Measurements from ENCODE around the gene HADHA.

The HADHA gene

GRCh38 chr2:26245810-26246209 lies 1.4 kb upstream of the HADHA start:
- no peak for DNase-seq (ENCODE audit: low read depth in 3 of 3, low spot score in 1 of 3)

DNA sequence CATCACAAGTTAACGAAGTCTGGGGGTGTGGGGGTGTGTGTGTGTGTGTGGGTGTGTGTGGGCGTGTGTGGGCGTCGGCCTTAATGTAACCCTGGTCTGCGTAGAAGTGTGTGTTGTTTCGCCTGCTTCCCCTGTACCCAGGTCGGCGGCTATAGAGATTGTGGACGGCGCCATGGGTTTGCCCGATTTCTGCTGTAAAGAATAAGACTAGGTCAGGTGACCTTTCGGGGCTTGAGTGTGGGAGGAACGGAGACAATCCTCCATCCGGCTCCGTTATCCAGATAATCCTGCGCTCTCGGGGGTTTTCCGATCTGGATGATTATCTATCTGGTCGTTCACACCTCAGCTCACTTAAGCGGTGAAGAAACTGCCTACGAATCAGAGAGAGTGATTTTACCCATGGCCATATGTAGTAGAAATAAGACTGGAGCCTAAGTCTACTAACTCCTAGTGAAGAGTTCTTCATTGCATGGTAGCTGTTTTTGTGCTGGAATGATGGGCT lies 850 bp upstream of the HADHA start:
- DNase-seq (ENCODE audit: low read depth in 3 of 3, low spot score in 1 of 3) = peak; percentile 9 to 41 (median 35)

DNA sequence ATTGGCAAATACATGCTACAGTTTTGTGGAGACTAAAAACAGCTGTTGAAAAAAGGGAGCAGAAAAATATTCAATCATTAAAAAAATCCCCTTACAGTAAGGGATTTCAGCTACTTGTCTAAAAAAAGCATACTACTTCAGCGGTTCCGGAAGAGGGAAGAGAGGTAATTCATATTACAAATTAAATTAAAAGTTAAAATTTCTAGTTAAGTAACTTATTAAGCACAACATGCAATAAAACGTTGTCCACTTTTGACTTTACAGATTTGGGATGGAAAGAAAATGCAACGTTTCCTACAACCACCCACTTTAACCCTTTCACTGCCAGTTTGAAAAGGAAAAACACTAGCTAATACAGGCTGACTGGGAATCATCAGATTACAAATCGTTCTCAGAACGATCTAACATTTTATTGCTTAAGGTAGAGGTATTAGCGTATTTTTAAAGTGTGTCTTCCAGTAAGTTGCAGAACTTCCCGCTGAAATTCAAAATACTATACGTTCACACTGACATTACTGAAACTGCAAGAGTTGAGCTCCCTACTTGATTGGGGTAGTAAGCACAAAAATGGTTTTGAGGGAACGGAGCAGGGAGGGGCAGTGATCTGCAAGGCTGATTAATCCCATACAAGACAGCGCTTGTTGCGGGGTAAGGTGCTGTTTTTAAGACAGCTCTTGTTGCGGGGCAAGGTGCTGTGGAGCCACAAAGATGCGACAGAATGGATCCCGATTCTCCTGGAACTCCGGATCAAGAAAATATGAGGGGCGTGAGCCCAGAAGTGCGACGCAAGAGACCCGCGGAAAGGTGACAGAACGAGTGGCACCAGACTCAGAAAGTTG lies 743 bp downstream of the HADHA start:
- no peak for DNase-seq (ENCODE audit: low read depth in 3 of 3, low spot score in 1 of 3)

GRCh38 chr2:26241928-26242436 lies 2.5 kb downstream of the HADHA start:
- DNase-seq (ENCODE audit: low read depth in 3 of 3, low spot score in 1 of 3) = no peak

GRCh38 chr2:26238311-26238958 lies 6.0 kb downstream of the HADHA start:
- DNase-seq (ENCODE audit: low read depth in 3 of 3, low spot score in 1 of 3) = no peak

DNA sequence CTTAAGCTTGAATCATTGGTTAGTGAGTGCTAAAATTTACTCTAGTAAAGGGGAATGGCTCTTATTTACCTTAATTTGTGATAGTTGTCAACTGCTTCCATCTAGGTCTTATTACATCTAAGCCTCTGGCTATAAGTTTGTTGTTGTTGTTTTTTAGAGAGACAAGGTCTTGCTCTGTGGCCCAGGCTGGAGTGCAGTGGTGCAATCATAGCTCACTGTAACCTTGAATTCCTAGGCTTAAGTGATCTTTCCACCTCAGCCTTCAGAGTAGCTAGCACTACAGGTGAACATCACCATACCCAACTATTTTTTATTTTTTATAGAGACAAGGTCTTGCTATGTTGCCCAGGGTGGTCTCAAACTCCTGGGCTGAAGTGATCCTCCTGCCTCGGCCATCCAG lies 6.6 kb downstream of the HADHA start:
- DNase-seq (ENCODE audit: low read depth in 3 of 3, low spot score in 1 of 3) = no peak

GRCh38 chr2:26235089-26235488 lies 9.3 kb downstream of the HADHA start:
- DNase-seq (ENCODE audit: low read depth in 3 of 3, low spot score in 1 of 3) = no peak

DNA sequence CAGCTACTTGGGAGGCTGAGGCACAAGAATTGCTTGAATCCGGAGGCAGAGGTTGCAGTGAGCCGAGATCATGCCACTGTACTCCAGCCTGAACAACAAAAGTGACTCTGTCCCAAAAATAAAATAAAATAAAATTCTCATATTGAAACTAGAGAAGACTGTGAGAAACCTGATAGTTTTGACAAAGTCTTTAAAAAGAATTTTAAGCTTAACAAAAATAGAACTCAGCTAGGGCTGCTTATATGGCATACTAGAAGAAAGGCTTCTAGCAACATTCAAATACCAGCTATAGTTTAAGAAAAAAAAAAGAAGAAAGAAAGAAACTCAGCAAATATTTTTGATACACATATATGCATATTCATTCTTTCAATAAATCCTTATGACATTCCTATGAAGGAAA lies 13.6 kb downstream of the HADHA start:
- DNase-seq (ENCODE audit: low read depth in 3 of 3, low spot score in 1 of 3) = no peak

GRCh38 chr2:26229595-26229994 lies 14.8 kb downstream of the HADHA start:
- DNase-seq (ENCODE audit: low read depth in 3 of 3, low spot score in 1 of 3) = no peak

GRCh38 chr2:26224095-26224494 lies 20.3 kb downstream of the HADHA start:
- DNase-seq (ENCODE audit: low read depth in 3 of 3, low spot score in 1 of 3) = no peak

DNA sequence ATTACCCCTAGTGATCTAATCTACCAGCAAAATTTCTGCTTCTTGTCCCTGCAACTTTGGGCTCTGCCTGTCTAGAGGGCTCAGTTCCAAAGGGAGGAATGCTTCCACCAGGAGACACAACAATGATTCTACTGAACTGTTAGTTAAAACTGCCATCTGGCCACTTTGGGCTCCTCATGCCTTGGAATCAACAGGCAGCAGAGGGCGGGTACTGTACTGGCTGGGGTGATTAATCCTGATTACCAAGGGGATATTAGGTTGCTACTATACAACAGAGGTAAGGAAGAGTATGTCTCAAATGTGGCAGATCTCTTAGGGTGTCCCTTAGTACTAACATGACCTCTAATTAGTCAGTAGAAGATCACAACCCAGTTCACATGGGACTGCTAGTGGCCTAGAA lies 21.4 kb downstream of the HADHA start:
- no peak for DNase-seq (ENCODE audit: low read depth in 3 of 3, low spot score in 1 of 3)

GRCh38 chr2:26217720-26218119 lies 26.7 kb downstream of the HADHA start:
- no peak for DNase-seq (ENCODE audit: low read depth in 3 of 3, low spot score in 1 of 3)

- no peak for DNase-seq (ENCODE audit: low read depth in 3 of 3, low spot score in 1 of 3)
Measured at GRCh38 chr2:26216587-26216986, 27.8 kb downstream of the HADHA start.

GRCh38 chr2:26215833-26216232 lies 28.6 kb downstream of the HADHA start:
- DNase-seq (ENCODE audit: low read depth in 3 of 3, low spot score in 1 of 3) = no peak

DNA sequence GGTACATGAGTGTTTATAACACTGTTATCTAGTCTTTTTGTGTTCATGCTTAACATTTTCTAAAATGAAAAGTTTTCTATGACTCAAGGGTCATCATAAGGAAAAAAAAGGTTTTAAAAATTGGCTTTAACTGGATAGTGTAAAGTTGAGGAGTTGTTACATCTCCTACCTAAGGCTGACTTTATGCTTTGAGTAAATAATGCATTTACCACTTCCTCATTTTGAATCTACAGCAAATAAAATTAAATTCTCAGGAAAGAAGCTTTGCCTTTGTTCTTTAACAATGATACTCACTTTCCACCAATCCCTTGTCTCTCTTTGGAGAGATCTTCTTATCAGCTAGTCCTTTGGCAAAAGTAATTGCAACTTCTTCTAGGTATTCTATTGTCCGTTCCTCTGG lies 29.7 kb downstream of the HADHA start:
- no peak for DNase-seq (ENCODE audit: low read depth in 3 of 3, low spot score in 1 of 3)

DNA sequence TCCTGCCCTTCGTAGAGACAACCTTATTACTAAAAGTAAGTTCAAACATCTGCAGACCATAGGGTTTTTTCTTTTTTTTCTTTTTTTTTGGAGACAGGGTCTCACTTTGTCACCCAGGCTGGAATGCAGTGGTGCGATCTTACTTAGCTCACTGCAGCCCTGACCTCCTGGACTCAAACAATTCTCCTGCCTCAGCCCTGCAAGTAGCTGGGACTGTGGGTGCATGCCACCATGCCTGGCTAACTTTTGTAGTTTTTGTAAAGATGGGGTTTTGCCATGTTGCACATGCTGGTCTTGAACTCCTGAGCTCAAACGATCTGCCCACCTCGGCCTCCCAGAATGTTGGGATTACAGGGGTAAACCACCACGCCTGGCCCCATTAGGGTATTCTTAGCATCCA lies 32.4 kb downstream of the HADHA start:
- no peak for DNase-seq (ENCODE audit: low read depth in 3 of 3, low spot score in 1 of 3)

DNA sequence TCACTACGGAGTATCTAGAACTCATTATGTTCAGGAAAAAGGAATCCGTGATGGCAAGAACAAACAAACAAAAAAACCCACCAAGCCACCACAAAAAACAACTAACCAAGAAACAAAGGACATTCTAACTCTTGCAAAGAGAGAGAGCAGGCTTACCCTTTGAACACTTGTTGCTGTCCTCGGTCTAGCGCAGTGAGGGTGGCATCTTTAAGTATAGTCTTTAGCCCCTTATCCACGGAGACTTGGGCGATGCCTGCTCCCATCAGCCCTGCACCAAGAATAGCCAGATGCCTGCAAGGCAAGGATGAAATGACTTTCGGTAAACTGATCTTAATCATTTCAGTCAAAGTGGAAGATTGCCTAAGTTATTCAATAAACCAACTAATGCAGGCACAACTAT lies 40.5 kb downstream of the HADHA start:
- DNase-seq (ENCODE audit: low read depth in 3 of 3, low spot score in 1 of 3) = no peak

DNA sequence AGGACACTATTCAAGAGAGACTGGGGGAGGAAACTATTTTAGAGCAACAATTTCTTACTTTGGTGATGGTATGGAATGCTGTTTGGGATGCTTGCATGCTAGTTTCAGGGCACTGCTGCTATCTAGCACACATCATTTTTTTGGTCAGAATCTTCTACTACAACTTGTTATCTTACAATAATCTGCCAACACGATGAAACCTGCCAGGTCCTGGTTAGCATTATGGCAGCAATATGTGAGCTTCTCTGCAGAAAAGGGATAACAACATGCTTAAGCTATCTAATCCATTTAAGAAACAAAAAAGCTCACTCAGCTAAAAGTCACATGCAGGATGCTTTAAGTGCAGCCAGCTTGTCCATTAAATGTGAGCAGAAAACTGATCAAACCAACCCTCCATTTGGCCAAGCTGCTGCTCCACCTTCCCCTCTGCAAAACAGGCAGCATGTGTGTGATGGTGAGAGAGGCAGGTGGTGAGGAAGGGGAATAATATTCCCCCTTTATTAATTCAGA lies 41.4 kb downstream of the HADHA start:
- DNase-seq (ENCODE audit: low read depth in 3 of 3, low spot score in 1 of 3) = no peak

DNA sequence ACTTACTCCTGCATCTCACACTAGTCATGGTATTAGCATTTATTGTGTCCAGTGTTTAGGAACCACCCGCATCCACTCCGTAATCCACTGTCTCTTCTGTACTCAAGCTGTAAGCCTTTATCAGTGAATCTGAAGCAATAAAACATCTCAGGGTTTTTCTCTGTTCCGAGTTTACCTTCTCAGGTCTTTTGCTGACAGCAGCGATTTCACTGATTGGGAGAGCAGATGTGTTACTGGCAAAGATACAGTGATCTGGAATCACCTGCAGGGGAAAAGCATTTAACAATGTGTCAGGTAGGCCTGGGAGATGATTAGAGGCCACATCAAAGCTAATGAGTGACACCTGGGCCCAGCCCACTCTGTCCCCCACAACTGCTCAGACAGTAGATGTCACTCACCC lies 46.9 kb downstream of the HADHA start:
- DNase-seq (ENCODE audit: low read depth in 3 of 3, low spot score in 1 of 3) = no peak

DNA sequence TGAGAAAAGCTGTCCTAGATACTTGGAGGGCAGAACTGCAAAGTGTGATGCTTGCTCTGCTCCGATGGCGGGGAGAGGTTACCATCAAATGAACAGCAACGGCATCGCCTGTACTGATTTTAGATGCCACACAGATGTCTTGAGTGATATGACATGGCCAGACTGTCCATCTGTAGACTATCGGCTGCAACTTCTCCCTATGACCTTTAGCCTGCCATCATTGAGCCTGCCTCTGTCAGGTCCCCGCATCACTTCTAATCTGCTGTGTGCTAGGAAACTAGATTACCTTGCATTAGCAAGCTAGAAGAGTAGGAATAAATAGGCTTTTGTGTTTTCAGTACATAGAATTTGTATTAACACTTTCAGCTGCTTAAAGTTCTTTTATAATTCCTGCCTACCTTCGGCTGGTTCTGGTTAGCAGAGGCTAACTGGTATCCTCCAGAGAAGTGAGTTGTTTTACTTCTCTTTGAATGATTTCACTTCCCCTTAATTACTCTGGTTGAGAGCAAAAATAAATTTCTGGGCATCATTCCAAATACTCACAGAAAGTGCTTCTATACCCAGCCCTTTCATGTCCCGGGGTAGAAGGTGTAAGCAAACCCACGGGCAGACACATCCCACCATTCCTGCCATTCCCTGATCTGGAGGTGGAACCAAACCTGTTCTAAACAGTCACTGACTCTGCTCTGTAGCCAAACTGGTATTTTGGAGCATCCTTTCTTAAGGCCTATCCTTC lies 47.6 kb downstream of the HADHA start:
- no peak for DNase-seq (ENCODE audit: low read depth in 3 of 3, low spot score in 1 of 3)
